LNCaP clone FGC (cell line): ENCODE results near the gene OR1I1.

Experiments
- DNase-seq: peaks from one replicate; pipeline ENCODE4 v3.0.0-alpha.2; 2011; ENCODE audit warnings: low read depth
- H3K4me3 ChIP-seq: 2 replicates; pipeline ENCODE4 v1.5.1; 2011; ENCODE audit warnings: mild to moderate bottlenecking, low read depth, low read length, control low read depth
- TF ChIP-seq, protein P1 (sequence below): IDR thresholded peaks from 2 replicates; pipeline ENCODE4 v1.5.1; 2012; ENCODE audit warnings: mild to moderate bottlenecking; ENCODE audit not compliant: control insufficient read depth, insufficient read depth; ENCODE audit errors: extremely low read depth

OR1I1 gene

DNA sequence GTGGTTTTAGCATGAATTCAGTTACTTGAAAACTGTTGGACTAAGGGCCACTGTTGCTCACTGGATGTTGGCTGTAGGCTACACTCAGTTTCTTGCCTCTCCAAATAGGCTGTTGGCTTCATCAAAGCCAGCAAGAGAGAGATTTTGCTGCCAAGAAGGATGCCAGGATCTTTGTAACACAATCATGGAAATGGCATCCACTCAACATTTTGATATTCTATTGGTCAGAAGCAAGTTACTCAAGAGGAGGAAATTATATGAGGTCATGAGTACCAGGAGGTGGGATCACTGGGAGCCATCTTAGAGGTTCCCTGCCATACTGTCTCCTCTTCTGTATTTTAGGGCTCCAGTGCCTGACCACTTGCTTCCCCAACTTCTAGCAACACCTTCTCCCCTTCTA, 55.8 kb downstream of the OR1I1 start:
- TF ChIP-seq, protein P1, sequence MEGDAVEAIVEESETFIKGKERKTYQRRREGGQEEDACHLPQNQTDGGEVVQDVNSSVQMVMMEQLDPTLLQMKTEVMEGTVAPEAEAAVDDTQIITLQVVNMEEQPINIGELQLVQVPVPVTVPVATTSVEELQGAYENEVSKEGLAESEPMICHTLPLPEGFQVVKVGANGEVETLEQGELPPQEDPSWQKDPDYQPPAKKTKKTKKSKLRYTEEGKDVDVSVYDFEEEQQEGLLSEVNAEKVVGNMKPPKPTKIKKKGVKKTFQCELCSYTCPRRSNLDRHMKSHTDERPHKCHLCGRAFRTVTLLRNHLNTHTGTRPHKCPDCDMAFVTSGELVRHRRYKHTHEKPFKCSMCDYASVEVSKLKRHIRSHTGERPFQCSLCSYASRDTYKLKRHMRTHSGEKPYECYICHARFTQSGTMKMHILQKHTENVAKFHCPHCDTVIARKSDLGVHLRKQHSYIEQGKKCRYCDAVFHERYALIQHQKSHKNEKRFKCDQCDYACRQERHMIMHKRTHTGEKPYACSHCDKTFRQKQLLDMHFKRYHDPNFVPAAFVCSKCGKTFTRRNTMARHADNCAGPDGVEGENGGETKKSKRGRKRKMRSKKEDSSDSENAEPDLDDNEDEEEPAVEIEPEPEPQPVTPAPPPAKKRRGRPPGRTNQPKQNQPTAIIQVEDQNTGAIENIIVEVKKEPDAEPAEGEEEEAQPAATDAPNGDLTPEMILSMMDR, result no peak
- no peak for DNase-seq

DNA sequence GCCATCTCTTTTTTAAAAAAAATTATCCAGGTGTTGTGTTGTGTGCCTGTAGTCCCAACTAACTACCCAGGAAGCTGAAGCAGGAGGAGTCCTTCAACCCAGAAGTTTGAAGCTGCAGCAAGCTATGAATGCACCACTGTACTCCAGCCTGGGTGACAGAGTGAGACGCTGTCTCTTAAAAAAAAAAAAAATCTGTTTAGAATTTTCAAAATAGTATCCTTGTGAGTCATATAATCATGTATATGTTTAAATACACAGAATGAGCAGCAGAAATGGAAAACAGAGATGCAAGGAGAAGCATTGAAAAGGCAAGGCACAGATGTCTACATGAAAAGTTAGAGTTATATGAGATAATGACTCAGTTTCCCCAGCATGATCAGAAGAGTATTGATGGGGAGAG, 56.4 kb downstream of the OR1I1 start:
- H3K4me3 ChIP-seq, result no peak overlapping the region
- TF ChIP-seq, protein P1, result no peak
- DNase-seq, result no peak

More for the DNA sequence above, 55.8 kb downstream of the OR1I1 start:
- no peak overlapping the region for H3K4me3 ChIP-seq

DNA sequence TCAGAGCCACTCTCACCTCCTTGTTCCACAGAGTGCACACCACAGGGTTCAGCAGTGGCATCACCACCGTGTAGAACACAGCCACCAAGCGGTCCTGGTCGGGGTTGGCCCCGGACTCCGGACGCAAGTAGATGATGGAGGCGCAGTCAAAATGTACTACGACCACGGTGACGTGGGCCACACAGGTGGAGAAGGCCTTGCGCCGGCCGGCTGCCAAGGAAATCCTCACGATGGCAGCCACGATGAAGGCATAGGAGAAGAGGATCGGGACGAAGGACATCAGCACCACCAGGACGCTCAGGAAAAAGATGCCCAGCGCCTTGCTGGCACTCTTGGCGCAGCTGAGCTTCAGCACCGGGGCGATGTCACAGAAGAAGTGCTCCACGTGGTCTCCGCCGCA, 59.1 kb downstream of the OR1I1 start:
- TF ChIP-seq, protein P1, result no peak
- no peak for DNase-seq
- H3K4me3 ChIP-seq, result no peak overlapping the region

DNA sequence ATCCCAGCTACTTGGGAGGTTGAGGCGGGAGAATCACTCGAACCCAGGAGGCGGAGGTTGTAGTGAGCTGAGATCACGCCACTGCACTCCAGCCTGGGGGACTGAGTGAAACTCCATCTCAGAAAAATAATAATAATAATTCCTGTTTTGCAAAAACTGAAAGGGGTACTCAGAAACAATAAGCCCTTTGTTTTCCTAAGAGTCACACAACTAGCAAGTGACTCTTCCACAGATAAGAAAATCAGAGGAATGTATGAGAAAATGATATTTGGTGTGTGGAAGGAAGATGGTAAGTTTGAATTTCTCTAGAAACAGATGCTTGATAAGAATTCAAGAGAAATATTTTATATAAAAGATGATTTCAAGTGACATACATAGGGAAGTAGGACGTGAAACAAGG, 60.3 kb downstream of the OR1I1 start:
- TF ChIP-seq, protein P1, result no peak
- no peak overlapping the region for H3K4me3 ChIP-seq
- no peak for DNase-seq
